ENCODE measurements around the gene TRIL. TPM values are rescaled to one million over a fixed set of nuclear protein-coding genes. Genes with fewer than 3 reads are reported as not detected.

TRIL gene
- total RNA-seq, 1 experiment from 2014 or later = 3.0 TPM

DNA sequence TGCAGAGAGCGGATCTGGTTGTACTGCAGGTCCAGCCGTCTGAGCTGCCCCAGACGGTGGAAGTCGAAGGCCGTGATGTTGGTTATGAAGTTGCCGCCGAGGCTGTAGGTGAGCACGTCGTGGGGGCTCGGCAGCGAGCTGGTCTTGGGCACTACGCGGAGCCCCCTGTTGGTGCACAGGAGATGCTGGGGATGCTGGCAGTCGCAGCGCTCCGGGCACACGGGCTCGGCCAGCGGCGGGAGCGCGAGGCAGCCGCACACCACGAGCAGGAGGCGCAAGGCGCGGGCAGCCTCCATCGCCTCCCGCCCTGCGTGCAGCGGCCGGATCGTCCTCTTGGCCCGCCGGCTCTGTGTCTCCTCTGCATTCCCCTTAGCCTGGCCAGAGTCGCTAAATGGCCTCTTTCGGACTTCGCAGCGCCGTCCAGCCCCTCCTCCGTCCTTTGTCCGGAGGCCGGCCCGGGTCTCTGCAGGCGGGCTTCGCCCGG lies 337 bp downstream of the TRIL start (continued):
- TF ChIP-seq, protein P1, sequence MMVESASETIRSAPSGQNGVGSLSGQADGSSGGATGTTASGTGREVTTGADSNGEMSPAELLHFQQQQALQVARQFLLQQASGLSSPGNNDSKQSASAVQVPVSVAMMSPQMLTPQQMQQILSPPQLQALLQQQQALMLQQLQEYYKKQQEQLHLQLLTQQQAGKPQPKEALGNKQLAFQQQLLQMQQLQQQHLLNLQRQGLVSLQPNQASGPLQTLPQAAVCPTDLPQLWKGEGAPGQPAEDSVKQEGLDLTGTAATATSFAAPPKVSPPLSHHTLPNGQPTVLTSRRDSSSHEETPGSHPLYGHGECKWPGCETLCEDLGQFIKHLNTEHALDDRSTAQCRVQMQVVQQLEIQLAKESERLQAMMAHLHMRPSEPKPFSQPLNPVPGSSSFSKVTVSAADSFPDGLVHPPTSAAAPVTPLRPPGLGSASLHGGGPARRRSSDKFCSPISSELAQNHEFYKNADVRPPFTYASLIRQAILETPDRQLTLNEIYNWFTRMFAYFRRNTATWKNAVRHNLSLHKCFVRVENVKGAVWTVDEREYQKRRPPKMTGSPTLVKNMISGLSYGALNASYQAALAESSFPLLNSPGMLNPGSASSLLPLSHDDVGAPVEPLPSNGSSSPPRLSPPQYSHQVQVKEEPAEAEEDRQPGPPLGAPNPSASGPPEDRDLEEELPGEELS (CRISPR knock-in tag; IDR thresholded peaks at IDR 0.05) = peak; percentile 98
- 0 out of 2 replicates have a peak, but pooled peaks have one; percentile 57 for TF ChIP-seq RELA (CRISPR knock-in tag; IDR thresholded peaks at IDR 0.05; ENCODE audit: borderline replicate concordance)

DNA sequence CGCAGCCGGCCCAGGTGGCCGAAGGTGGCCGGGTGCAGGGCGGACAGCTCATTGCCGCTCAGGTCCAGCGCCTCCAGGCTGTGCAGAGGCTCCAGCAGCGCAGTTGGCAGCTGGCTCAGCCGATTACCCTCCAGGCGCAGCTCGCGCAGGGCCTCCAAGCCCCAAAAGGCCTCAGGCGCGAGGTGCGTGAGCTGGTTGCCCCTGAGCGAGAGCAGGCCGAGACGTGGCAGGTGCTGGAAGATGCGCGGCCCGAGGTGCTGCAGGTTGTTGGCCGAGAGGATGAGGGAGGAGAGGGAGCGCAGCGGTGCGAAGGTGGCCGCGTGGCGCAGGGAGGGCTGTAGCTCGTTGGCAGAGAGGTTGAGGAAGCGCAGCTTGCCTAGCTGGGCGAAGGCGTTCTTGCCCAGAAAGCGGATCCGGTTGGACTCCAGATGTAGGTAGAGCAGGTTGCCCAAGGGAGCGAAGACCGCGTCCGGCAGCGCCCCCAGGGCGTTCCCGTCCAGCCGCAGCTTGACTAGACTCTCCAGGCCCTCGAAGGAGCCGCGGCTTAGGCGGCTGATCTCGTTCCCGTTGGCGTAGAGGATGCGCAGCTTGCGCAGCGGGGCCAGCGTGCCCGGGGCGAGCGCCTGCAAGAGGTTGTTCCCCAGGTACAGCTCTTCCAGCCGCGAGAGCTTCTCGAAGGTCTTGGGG lies 923 bp downstream of the TRIL start:
- Mint-ChIP-seq H3K4me1 (peaks cover 47% of the 10 kb centered on the region), H3K27ac (no peak overlapping the region), H3K36me3 (no peaks in the 10 kb centered on the region), H3K27me3 (ENCODE audit: low read depth) (peaks cover 61% of the 10 kb centered on the region), H3K9me3 (no peaks in the 10 kb centered on the region), H3K4me3 (peak overlapping the region; percentile 78)
- ATAC-seq = peak; percentile 1
- peak; percentile 63 for DNase-seq (ENCODE audit: low spot score)
- POLR2A ChIA-PET = interaction anchor here (0.5 to 1.5 kb wide), 5 partner anchors 30 to 257 kb away, joined by 3 to 10 read pairs (median 3); no protein-coding TSS in a partner anchor
- CTCF ChIA-PET = interaction anchor here (0.6 to 8.8 kb wide), 71 partner anchors 9 to 924 kb away, joined by 3 to 407 read pairs (median 6); partner anchors contain the start of gene CPVL
- no peak for TF ChIP-seq FOXJ3 (CRISPR knock-in tag; IDR thresholded peaks at IDR 0.05; ENCODE audit: borderline replicate concordance)
- no peak for TF ChIP-seq GTF2I (CRISPR knock-in tag; conservative IDR thresholded peaks at IDR 0.05)
- TF ChIP-seq, protein P2, sequence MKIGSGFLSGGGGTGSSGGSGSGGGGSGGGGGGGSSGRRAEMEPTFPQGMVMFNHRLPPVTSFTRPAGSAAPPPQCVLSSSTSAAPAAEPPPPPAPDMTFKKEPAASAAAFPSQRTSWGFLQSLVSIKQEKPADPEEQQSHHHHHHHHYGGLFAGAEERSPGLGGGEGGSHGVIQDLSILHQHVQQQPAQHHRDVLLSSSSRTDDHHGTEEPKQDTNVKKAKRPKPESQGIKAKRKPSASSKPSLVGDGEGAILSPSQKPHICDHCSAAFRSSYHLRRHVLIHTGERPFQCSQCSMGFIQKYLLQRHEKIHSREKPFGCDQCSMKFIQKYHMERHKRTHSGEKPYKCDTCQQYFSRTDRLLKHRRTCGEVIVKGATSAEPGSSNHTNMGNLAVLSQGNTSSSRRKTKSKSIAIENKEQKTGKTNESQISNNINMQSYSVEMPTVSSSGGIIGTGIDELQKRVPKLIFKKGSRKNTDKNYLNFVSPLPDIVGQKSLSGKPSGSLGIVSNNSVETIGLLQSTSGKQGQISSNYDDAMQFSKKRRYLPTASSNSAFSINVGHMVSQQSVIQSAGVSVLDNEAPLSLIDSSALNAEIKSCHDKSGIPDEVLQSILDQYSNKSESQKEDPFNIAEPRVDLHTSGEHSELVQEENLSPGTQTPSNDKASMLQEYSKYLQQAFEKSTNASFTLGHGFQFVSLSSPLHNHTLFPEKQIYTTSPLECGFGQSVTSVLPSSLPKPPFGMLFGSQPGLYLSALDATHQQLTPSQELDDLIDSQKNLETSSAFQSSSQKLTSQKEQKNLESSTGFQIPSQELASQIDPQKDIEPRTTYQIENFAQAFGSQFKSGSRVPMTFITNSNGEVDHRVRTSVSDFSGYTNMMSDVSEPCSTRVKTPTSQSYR (CRISPR knock-in tag; IDR thresholded peaks at IDR 0.05) = 0 out of 2 replicates have a peak, but pooled peaks have one; percentile 32
- TF ChIP-seq SMAD4 (CRISPR knock-in tag; IDR thresholded peaks at IDR 0.05) = no peak
- no peak; the same call in 1 of the 2 replicates for TF ChIP-seq USF2 (CRISPR knock-in tag; IDR thresholded peaks at IDR 0.05)
- TF ChIP-seq CBFB (CRISPR knock-in tag; IDR thresholded peaks at IDR 0.05; ENCODE audit: low read depth) = no peak; the same call in 1 of the 2 replicates
- TF ChIP-seq MYBL2 (CRISPR knock-in tag; IDR thresholded peaks at IDR 0.05) = peak; percentile 44; the same call in 1 of the 2 replicates
- TF ChIP-seq, protein P3, sequence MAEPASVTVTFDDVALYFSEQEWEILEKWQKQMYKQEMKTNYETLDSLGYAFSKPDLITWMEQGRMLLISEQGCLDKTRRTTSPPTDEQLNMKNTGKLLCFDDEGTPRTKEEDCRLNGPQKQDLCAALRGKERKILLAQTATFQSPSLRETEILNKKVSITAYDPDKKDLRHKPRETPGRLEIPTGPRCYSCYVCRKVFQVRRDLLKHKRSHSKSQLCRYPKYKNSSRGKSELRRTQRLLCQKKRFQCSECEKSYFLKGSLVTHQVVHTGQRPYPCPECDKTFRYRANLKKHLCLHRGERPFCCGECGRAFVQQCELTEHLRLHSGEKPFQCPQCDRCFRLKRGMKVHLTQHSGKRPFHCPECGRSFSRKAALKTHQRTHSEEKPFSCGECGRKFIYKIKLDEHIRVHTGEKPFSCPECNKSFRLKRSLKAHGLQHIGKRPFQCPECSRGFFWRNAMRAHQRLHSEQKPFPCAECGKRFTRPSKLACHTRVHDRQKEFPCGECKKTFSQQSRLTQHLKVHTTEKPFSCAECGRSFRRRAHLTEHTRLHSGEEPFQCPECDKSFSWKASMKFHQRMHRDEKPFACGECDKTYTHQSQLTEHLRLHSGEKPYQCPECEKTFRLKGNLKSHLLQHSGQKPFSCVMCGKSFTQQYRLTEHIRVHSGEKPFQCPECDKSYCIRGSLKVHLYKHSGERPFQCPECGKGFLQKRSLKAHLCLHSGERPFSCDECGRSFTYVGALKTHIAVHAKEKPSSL (CRISPR knock-in tag; conservative IDR thresholded peaks at IDR 0.05) = no peak
- TF ChIP-seq, protein P4, sequence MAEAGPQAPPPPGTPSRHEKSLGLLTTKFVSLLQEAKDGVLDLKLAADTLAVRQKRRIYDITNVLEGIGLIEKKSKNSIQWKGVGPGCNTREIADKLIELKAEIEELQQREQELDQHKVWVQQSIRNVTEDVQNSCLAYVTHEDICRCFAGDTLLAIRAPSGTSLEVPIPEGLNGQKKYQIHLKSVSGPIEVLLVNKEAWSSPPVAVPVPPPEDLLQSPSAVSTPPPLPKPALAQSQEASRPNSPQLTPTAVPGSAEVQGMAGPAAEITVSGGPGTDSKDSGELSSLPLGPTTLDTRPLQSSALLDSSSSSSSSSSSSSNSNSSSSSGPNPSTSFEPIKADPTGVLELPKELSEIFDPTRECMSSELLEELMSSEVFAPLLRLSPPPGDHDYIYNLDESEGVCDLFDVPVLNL (CRISPR knock-in tag; IDR thresholded peaks at IDR 0.05; ENCODE audit: borderline replicate concordance, low read depth) = peak; percentile 51; the same call in 1 of the 2 replicates
- TF ChIP-seq, protein P5, sequence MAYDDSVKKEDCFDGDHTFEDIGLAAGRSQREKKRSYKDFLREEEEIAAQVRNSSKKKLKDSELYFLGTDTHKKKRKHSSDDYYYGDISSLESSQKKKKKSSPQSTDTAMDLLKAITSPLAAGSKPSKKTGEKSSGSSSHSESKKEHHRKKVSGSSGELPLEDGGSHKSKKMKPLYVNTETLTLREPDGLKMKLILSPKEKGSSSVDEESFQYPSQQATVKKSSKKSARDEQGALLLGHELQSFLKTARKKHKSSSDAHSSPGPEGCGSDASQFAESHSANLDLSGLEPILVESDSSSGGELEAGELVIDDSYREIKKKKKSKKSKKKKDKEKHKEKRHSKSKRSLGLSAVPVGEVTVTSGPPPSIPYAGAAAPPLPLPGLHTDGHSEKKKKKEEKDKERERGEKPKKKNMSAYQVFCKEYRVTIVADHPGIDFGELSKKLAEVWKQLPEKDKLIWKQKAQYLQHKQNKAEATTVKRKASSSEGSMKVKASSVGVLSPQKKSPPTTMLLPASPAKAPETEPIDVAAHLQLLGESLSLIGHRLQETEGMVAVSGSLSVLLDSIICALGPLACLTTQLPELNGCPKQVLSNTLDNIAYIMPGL (CRISPR knock-in tag; IDR thresholded peaks at IDR 0.05) = no peak
- no peak for TF ChIP-seq ETV6 (CRISPR knock-in tag; IDR thresholded peaks at IDR 0.05)
- TF ChIP-seq, protein P6, sequence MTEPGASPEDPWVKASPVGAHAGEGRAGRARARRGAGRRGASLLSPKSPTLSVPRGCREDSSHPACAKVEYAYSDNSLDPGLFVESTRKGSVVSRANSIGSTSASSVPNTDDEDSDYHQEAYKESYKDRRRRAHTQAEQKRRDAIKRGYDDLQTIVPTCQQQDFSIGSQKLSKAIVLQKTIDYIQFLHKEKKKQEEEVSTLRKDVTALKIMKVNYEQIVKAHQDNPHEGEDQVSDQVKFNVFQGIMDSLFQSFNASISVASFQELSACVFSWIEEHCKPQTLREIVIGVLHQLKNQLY (CRISPR knock-in tag; IDR thresholded peaks at IDR 0.05) = no peak
- no peak for TF ChIP-seq ZNF532 (CRISPR knock-in tag; IDR thresholded peaks at IDR 0.05; ENCODE audit: borderline replicate concordance)
